Cardiac muscle cell (in vitro differentiated cells and primary cell): ENCODE measurements around the gene GGTA1. TPM values are rescaled to one million over a fixed set of nuclear protein-coding genes. Genes with fewer than 3 reads are reported as not detected.

Experiments used
- DNase-seq, 2 donors: peaks; one replicate each; pipeline versions ENCODE4 v3.0.0 to v3.0.0-alpha.2; 2010 to 2017; ENCODE audit warnings: low read depth in 1 of 2, low spot score in 1 of 2
- H3K27ac ChIP-seq: fragments of 200-600 bp; sonication (generic); 2 replicates; pipeline ENCODE4 v1.5.1; 2016
- H3K27me3 ChIP-seq: fragments of 200-600 bp; sonication (generic); 2 replicates; pipeline ENCODE4 v1.6.0; 2016; ENCODE audit warnings: control low read depth
- H3K36me3 ChIP-seq: fragments of 200-600 bp; sonication (generic); 2 replicates; pipeline ENCODE4 v1.5.1; 2016; ENCODE audit warnings: control low read depth
- H3K4me1 ChIP-seq: fragments of 200-600 bp; sonication (generic); 2 replicates; pipeline ENCODE4 v1.8.1; 2017; ENCODE audit warnings: low read depth, mild to moderate bottlenecking, mixed run types
- H3K4me3 ChIP-seq: fragments of 200-600 bp; sonication (generic); 2 replicates; pipeline ENCODE4 v1.5.1; 2016; ENCODE audit warnings: mild to moderate bottlenecking
- H3K9me3 ChIP-seq: fragments of 200-600 bp; sonication (generic); 2 replicates; pipeline ENCODE4 v1.5.1; 2017; ENCODE audit warnings: low read depth, mild to moderate bottlenecking, control low read depth
- CTCF ChIP-seq: IDR thresholded peaks from 2 replicates; pipeline ENCODE4 v1.5.1; 2012; ENCODE audit warnings: low read depth, mild to moderate bottlenecking, low read length
- polyA plus RNA-seq: library from polyadenylated mRNA; unstranded; fragments of >200 nt; fragmentation: Nextera tagmentation; extraction: Ambion mirVana; gene quantifications from 2 replicates; pipeline ENCODE4 v1.2.1, GENCODE V29; 2016
- total RNA-seq: library from RNA; depleted of rRNA; stranded (reverse); fragments of >200 nt; gene quantifications from 2 replicates; pipeline ENCODE4 v1.2.3, GENCODE V29; 2016

Gene GGTA1
- not detected in 2 replicates for total RNA-seq
- polyA plus RNA-seq: 1.1 and 1.6 TPM in 2 replicates

GRCh38 chr9:121499427-121500164 lies at the start of gene GGTA1:
Gene GGTA1 (minus strand): TSS chr9:121499844. CDS start chr9:121467922, 31,922 bp downstream.
- DNase-seq: peak; percentile 79 to 81
- H3K4me1 ChIP-seq: no peaks in the 10 kb centered on the region
- peaks cover 62% of the 10 kb centered on the region for H3K27me3 ChIP-seq
- no peak for TF ChIP-seq CTCF
- no peak within 1 kb of the TSS for H3K27ac ChIP-seq
- H3K9me3 ChIP-seq: no peaks in the 10 kb centered on the region
- no peaks in the 10 kb centered on the region for H3K36me3 ChIP-seq
- peak within 1 kb of the TSS; percentile 43 for H3K4me3 ChIP-seq

- Histone ChIP-seq H3K27me3 (no peaks in the 10 kb centered on the region), H3K4me3 (no peak overlapping the region), H3K36me3 (no peaks in the 10 kb centered on the region), H3K9me3 (no peaks in the 10 kb centered on the region), H3K4me1 (no peaks in the 10 kb centered on the region), H3K27ac (no peak overlapping the region)
- no peak for TF ChIP-seq CTCF
- no peak for DNase-seq
These were observed 49.0 kb upstream of the GGTA1 start for GRCh38 chr9:121548666-121549065.

- no peaks in the 10 kb centered on the region for H3K9me3 ChIP-seq
- H3K4me3 ChIP-seq: no peak overlapping the region
- TF ChIP-seq CTCF: peak; percentile 93
- H3K36me3 ChIP-seq: no peaks in the 10 kb centered on the region
- H3K4me1 ChIP-seq: no peaks in the 10 kb centered on the region
- peak; percentile 98 for DNase-seq
- H3K27ac ChIP-seq: no peak overlapping the region
- no peaks in the 10 kb centered on the region for H3K27me3 ChIP-seq
These were observed 46.3 kb upstream of the GGTA1 start for GRCh38 chr9:121545875-121546423.

- H3K27ac ChIP-seq: no peak overlapping the region
- no peak for TF ChIP-seq CTCF
- H3K27me3 ChIP-seq: no peaks in the 10 kb centered on the region
- no peaks in the 10 kb centered on the region for H3K36me3 ChIP-seq
- DNase-seq: no peak
- H3K4me3 ChIP-seq: no peak overlapping the region
- H3K9me3 ChIP-seq: no peaks in the 10 kb centered on the region
- no peaks in the 10 kb centered on the region for H3K4me1 ChIP-seq
These were observed 45.7 kb upstream of the GGTA1 start for GRCh38 chr9:121545150-121545874.

GRCh38 chr9:121542025-121542424 lies 42.4 kb upstream of the GGTA1 start:
- H3K27ac ChIP-seq: no peak overlapping the region
- no peaks in the 10 kb centered on the region for H3K27me3 ChIP-seq
- no peak for TF ChIP-seq CTCF
- no peaks in the 10 kb centered on the region for H3K4me1 ChIP-seq
- no peaks in the 10 kb centered on the region for H3K9me3 ChIP-seq
- no peak overlapping the region for H3K4me3 ChIP-seq
- H3K36me3 ChIP-seq: no peaks in the 10 kb centered on the region
- no peak for DNase-seq
